Frontal cortex (tissue), 4 donors: ENCODE measurements around the gene CASKIN1. TPM values are rescaled to one million over a fixed set of nuclear protein-coding genes. Genes with fewer than 3 reads are reported as not detected.
A peak's percentile ranks its signal among the peaks of the same experiment; 100 is the strongest.
"Not testable (repeated sequence)": the region's sequence is repeated elsewhere in the genome, so short reads cannot be mapped to it uniquely, and the experiment has no call there.

Experiments
- DNase-seq, 2 donors: peaks; one replicate each; pipeline ENCODE4 v3.0.0; 2012; ENCODE audit warnings: low spot score in 2 of 2
- FAIRE-seq: peaks from 2 replicates; lab custom pipeline; 2012; peaks lifted over from hg19 to GRCh38; lab: Jason Lieb, UNC
- small RNA-seq: library from RNA; depleted of rRNA; stranded (forward); fragments of <200 nt; gene quantifications from one replicate; pipeline ENCODE3, GENCODE V24; 2014
- total RNA-seq: library from RNA; depleted of rRNA; stranded (reverse); fragments of >200 nt; gene quantifications from one replicate; pipeline ENCODE4 v1.2.3, GENCODE V29; 2014
- donor health status: control.
- donor health status: control.
- donor health status: control.

The CASKIN1 gene
- total RNA-seq, 1 donor from 2014 or later = 15.9 TPM

- FAIRE-seq (no peak), DNase-seq (peak; percentile 84 to 86)
Observed at GRCh38 chr16:2147981-2148671, 48.3 kb downstream of the CASKIN1 start, which contains the start of gene RAB26. Gene RAB26, plus strand, starts transcription at chr16:2148625. Its CDS starts 159 bp downstream, at chr16:2148784.

- no peak for FAIRE-seq
- DNase-seq = no peak
Observed at GRCh38 chr16:2147378-2147777, 49.0 kb downstream of the CASKIN1 start.

GRCh38 chr16:2145843-2146242 is 50.6 kb downstream of the CASKIN1 start:
- DNase-seq (no peak), FAIRE-seq (no peak)

- FAIRE-seq = no peak
- DNase-seq = no peak
Observed at GRCh38 chr16:2143878-2144485, 52.4 kb downstream of the CASKIN1 start.

GRCh38 chr16:2142942-2143877 is 53.2 kb downstream of the CASKIN1 start:
- FAIRE-seq (no peak), DNase-seq (no peak)

- peak in 1 of 2 donors; percentile 50 for DNase-seq
- FAIRE-seq = not testable (repeated sequence)
Observed at GRCh38 chr16:2135770-2136490, 60.5 kb downstream of the CASKIN1 start, which contains the start of gene PKD1. Gene PKD1, minus strand, starts transcription at chr16:2135898. Its CDS starts 209 bp downstream, at chr16:2135689.

GRCh38 chr16:2135071-2135470 is 61.3 kb downstream of the CASKIN1 start:
- not testable (repeated sequence) for DNase-seq, FAIRE-seq

GRCh38 chr16:2133797-2134196 is 62.6 kb downstream of the CASKIN1 start:
- not testable (repeated sequence) for FAIRE-seq, DNase-seq

- not testable (repeated sequence) for FAIRE-seq, DNase-seq
Observed at GRCh38 chr16:2129890-2130447, 66.4 kb downstream of the CASKIN1 start.

GRCh38 chr16:2129251-2129650 is 67.2 kb downstream of the CASKIN1 start:
- DNase-seq, FAIRE-seq: not testable (repeated sequence)

GRCh38 chr16:2127630-2128280 is 68.7 kb downstream of the CASKIN1 start:
- not testable (repeated sequence) for DNase-seq, FAIRE-seq

Small RNA genes within 50 kb of the gene (small RNA-seq; reads per million reads assigned to genes)
- gene MIR3180-5 (not detected), gene MIR4516 (not detected), gene RF00019 (not detected), gene SNORD60 (not detected)

Other genes starting within 250 kb of the CASKIN1 start
- not detected for gene RPL3L, start 241.9 kb downstream of the CASKIN1 start, total RNA-seq
- 76.6 TPM for gene NDUFB10, start 237.1 kb downstream of the CASKIN1 start, total RNA-seq
- 1,930 TPM for gene RPS2, start 231.8 kb downstream of the CASKIN1 start, total RNA-seq
- gene RNF151, start 229.7 kb downstream of the CASKIN1 start, total RNA-seq = not detected
- gene TBL3, start 224.6 kb downstream of the CASKIN1 start, total RNA-seq = 11.0 TPM
- gene NOXO1, start 215.1 kb downstream of the CASKIN1 start, total RNA-seq = 1.2 TPM
- gene GFER, start 212.4 kb downstream of the CASKIN1 start, total RNA-seq = 12.6 TPM
- 71.3 TPM for gene SYNGR3, start 206.6 kb downstream of the CASKIN1 start, total RNA-seq
- 5.7 TPM for gene ZNF598, start 186.8 kb downstream of the CASKIN1 start, total RNA-seq
- not detected for gene NPW, start 176.8 kb downstream of the CASKIN1 start, total RNA-seq
- 13.5 TPM for gene NHERF2, start 169.7 kb downstream of the CASKIN1 start, total RNA-seq
- 33.4 TPM for gene NTHL1, start 148.8 kb downstream of the CASKIN1 start, total RNA-seq
- 39.5 TPM for gene TSC2, start 148.6 kb downstream of the CASKIN1 start, total RNA-seq
- 58.3 TPM for gene PKD1, start 60.7 kb downstream of the CASKIN1 start, total RNA-seq
- gene RAB26, start 48.0 kb downstream of the CASKIN1 start, total RNA-seq = 4.1 TPM
- 25.7 TPM for gene TRAF7, start 40.8 kb downstream of the CASKIN1 start, total RNA-seq
- gene MLST8, start 8.8 kb upstream of the CASKIN1 start, total RNA-seq = 6.9 TPM
- gene BRICD5, start 14.3 kb upstream of the CASKIN1 start, total RNA-seq = 4.5 TPM
- gene PGP, start 18.2 kb upstream of the CASKIN1 start, total RNA-seq = 10.2 TPM
- 27.3 TPM for gene E4F1, start 27.0 kb upstream of the CASKIN1 start, total RNA-seq
- gene DNASE1L2, start 39.8 kb upstream of the CASKIN1 start, total RNA-seq = 2.4 TPM
- gene ECI1, start 55.0 kb upstream of the CASKIN1 start, total RNA-seq = 10.2 TPM
- gene RNPS1, start 71.5 kb upstream of the CASKIN1 start, total RNA-seq = 81.1 TPM
- 36.3 TPM for gene ABCA3, start 144.1 kb upstream of the CASKIN1 start, total RNA-seq
- gene CCNF, start 232.8 kb upstream of the CASKIN1 start, total RNA-seq = 12.6 TPM